Endothelial cell (in vitro differentiated cells): ENCODE measurements around the gene SLC6A5. TPM values are rescaled to one million over a fixed set of nuclear protein-coding genes. Genes with fewer than 3 reads are reported as not detected.

Experiments used
- DNase-seq: peaks from one replicate; pipeline ENCODE4 v3.0.0; 2021; ENCODE audit warnings: low spot score
- H3K27ac Mint-ChIP-seq: one replicate; pipeline ENCODE4 v1.8.0; 2021; ENCODE audit warnings: mixed read lengths, inconsistent platforms; ENCODE audit not compliant: unreplicated experiment
- H3K27me3 Mint-ChIP-seq: one replicate; pipeline ENCODE4 v1.8.0; 2021; ENCODE audit warnings: mild to moderate bottlenecking, moderate library complexity, mixed read lengths, inconsistent platforms; ENCODE audit not compliant: unreplicated experiment
- H3K36me3 Mint-ChIP-seq: one replicate; pipeline ENCODE4 v1.8.0; 2021; ENCODE audit warnings: mild to moderate bottlenecking, low read depth, mixed read lengths, inconsistent platforms; ENCODE audit not compliant: unreplicated experiment
- H3K4me1 Mint-ChIP-seq: one replicate; pipeline ENCODE4 v1.8.0; 2021; ENCODE audit warnings: mild to moderate bottlenecking, mixed read lengths, inconsistent platforms; ENCODE audit not compliant: unreplicated experiment
- H3K4me3 Mint-ChIP-seq: one replicate; pipeline ENCODE4 v1.8.0; 2021; ENCODE audit warnings: mild to moderate bottlenecking, mixed read lengths, inconsistent platforms; ENCODE audit not compliant: unreplicated experiment
- H3K9me3 Mint-ChIP-seq: one replicate; pipeline ENCODE4 v1.8.0; 2021; ENCODE audit warnings: mixed read lengths, inconsistent platforms; ENCODE audit not compliant: unreplicated experiment
- CTCF ChIP-seq: fragments of 200-600 bp; sonication (generic); IDR thresholded peaks from one replicate; pipeline ENCODE4 v1.5.0; 2021; ENCODE audit warnings: antibody characterized with exemption; ENCODE audit not compliant: unreplicated experiment
- total RNA-seq: library from RNA; stranded (reverse); fragmentation: NEBNext Ultra II Directional; extraction: Animal tissue kit (Norgen Biotek cat#: 25700); gene quantifications from one replicate; pipeline ENCODE4 v1.2.1, GENCODE V29; 2021; ENCODE audit not compliant: unreplicated experiment

SLC6A5 gene
- total RNA-seq, 1 donor from 2014 or later: not detected

- H3K27ac Mint-ChIP-seq: no peak overlapping the region
- DNase-seq: no peak
- peaks cover 34% of the 10 kb centered on the region for H3K27me3 Mint-ChIP-seq
- no peaks in the 10 kb centered on the region for H3K9me3 Mint-ChIP-seq
- no peaks in the 10 kb centered on the region for H3K36me3 Mint-ChIP-seq
- H3K4me1 Mint-ChIP-seq: peaks cover 2% of the 10 kb centered on the region
- TF ChIP-seq CTCF: no peak
- no peak overlapping the region for H3K4me3 Mint-ChIP-seq
Observed at GRCh38 chr11:20600020-20600346, 575 bp downstream of the SLC6A5 start.

- Mint-ChIP-seq H3K36me3 (no peaks in the 10 kb centered on the region), H3K27ac (no peak overlapping the region), H3K4me1 (peaks cover 2% of the 10 kb centered on the region), H3K9me3 (no peaks in the 10 kb centered on the region), H3K4me3 (no peak overlapping the region), H3K27me3 (peaks cover 34% of the 10 kb centered on the region)
- no peak for TF ChIP-seq CTCF
- no peak for DNase-seq
Observed at GRCh38 chr11:20600551-20600950, 1.1 kb downstream of the SLC6A5 start.

GRCh38 chr11:20601221-20601914, 2.0 kb downstream of the SLC6A5 start:
- Mint-ChIP-seq H3K4me3 (no peak overlapping the region), H3K27me3 (peaks cover 29% of the 10 kb centered on the region), H3K4me1 (peaks cover 2% of the 10 kb centered on the region), H3K27ac (no peak overlapping the region), H3K9me3 (no peaks in the 10 kb centered on the region), H3K36me3 (no peaks in the 10 kb centered on the region)
- TF ChIP-seq CTCF: no peak
- DNase-seq: peak; percentile 24

- Mint-ChIP-seq H3K36me3 (no peaks in the 10 kb centered on the region), H3K27ac (no peak overlapping the region), H3K27me3 (peaks cover 17% of the 10 kb centered on the region), H3K9me3 (no peaks in the 10 kb centered on the region), H3K4me1 (no peaks in the 10 kb centered on the region), H3K4me3 (no peak overlapping the region)
- DNase-seq: no peak
- TF ChIP-seq CTCF: no peak
Observed at GRCh38 chr11:20604295-20604803, 4.9 kb downstream of the SLC6A5 start.

- DNase-seq: no peak
- no peak overlapping the region for H3K27ac Mint-ChIP-seq
- no peaks in the 10 kb centered on the region for H3K9me3 Mint-ChIP-seq
- TF ChIP-seq CTCF: no peak
- no peaks in the 10 kb centered on the region for H3K4me1 Mint-ChIP-seq
- no peaks in the 10 kb centered on the region for H3K36me3 Mint-ChIP-seq
- peaks cover 12% of the 10 kb centered on the region for H3K27me3 Mint-ChIP-seq
- H3K4me3 Mint-ChIP-seq: no peak overlapping the region
Observed at GRCh38 chr11:20604864-20605601, 5.6 kb downstream of the SLC6A5 start.
